Psoas muscle (tissue), 8 donors: Measurements from ENCODE around the gene UNK. TPM values are rescaled to one million over a fixed set of nuclear protein-coding genes. Genes with fewer than 3 reads are reported as not detected.

ENCODE experiments used
- ATAC-seq, 4 donors: fragments of 200-7000 bp; cut with Tn5 transposase; one replicate each; pipeline ENCODE4 v1.9.1; 2020; ENCODE audit warnings: moderate library complexity in 3 of 4, mild to moderate bottlenecking in 2 of 4
- DNase-seq, 2 donors: peaks; one replicate each; pipeline ENCODE4 v3.0.0-alpha.2; 2020
- H3K27ac ChIP-seq: fragments of 200-600 bp; one replicate; pipeline ENCODE4 v1.8.0; 2022
- H3K27me3 ChIP-seq, 3 donors: fragments of 200-600 bp in 1 of 3; one replicate each; pipeline versions ENCODE4 v1.6.1 to v1.8.0; 2013 to 2022; ENCODE audit warnings: low read length in 2 of 3, mild to moderate bottlenecking in 2 of 3, moderate library complexity in 1 of 3; ENCODE audit not compliant: insufficient read depth in 3 of 3
- H3K36me3 ChIP-seq, 2 donors: fragments of 200-600 bp in 1 of 2; one replicate each; pipeline versions ENCODE4 v1.6.1 to v1.8.0; 2013 to 2022; ENCODE audit warnings: low read depth in 1 of 2, mild to moderate bottlenecking in 1 of 2, moderate library complexity in 1 of 2; ENCODE audit not compliant: insufficient read depth in 1 of 2
- H3K4me1 ChIP-seq: fragments of 200-600 bp; one replicate; pipeline ENCODE4 v1.8.0; 2022
- H3K4me3 ChIP-seq: fragments of 200-600 bp; one replicate; pipeline ENCODE4 v1.8.0; 2022; ENCODE audit warnings: mild to moderate bottlenecking
- H3K9me3 ChIP-seq: fragments of 200-600 bp; one replicate; pipeline ENCODE4 v1.8.0; 2022
- CTCF ChIP-seq: fragments of 200-600 bp; IDR thresholded peaks from one replicate; pipeline ENCODE4 v1.8.0; 2022; ENCODE audit warnings: antibody characterized with exemption
- WGBS, 3 donors: extraction: QIAGEN DNeasy Blood & Tissue Kit; methylation state at CpG; one replicate each; pipeline versions ENCODE4 v1.1.6 to v1.1.7; 2013; 5-methylcytosine and 5-hydroxymethylcytosine counted together
- intact Hi-C, 2 donors: fragments of 100-400 bp; cut with DNase I; formaldehyde crosslinking; loops; one replicate each; pipeline versions ENCODE4 v1.11.0 to v1.14.2; 2022
- polyA plus RNA-seq, 3 donors: library from polyadenylated mRNA; stranded (reverse); fragments of 200-250 nt; gene quantifications; one replicate each; pipeline ENCODE4 v1.2.3, GENCODE V29; 2013
- total RNA-seq, 4 donors: library from RNA; stranded (reverse); fragmentation: NEBNext Ultra II Directional in 2 of 4; extraction: Animal tissue kit (Norgen Biotek cat#: 25700) in 2 of 4; gene quantifications; one replicate each; pipeline versions ENCODE4 v1.2.1 to v1.2.4, GENCODE V29; 2021 to 2023
- donor health status: healthy with polysubstance abuse.
- donor health status: DM: no; HTN: no; CAD: no; lungs with moderate emphysema.
- donor health status: Bipolar disorder and iron deficiency.
- donor health status: healthy.
- donor health status: DM: yes; HTN: yes; CAD: no.
- donor health status: DM: no; HTN: no; CAD: no.
- donor health status: DM: no; HTN: no; CAD: no.
- donor health status: DM: yes; HTN: yes; CAD: no.

Gene UNK
- total and polyA plus RNA-seq, 7 donors: 6.9 to 13.7 (median 8.2) TPM

GRCh38 chr17:75824050-75824552 lies 39.5 kb downstream of the UNK start:
- WGBS, 3 donors: 81 to 88% (median 81%) methylated on average over 13 of the region's 13 CpGs
- H3K36me3 ChIP-seq: peaks cover 3 to 66% of the 10 kb centered on the region in 2 donors
- DNase-seq (no peak), ATAC-seq (no peak)
- no peaks in the 10 kb centered on the region for H3K27me3 ChIP-seq
- intact Hi-C loops: no loop called here
- H3K4me3 ChIP-seq: no peak overlapping the region
- peaks cover 9% of the 10 kb centered on the region for H3K4me1 ChIP-seq
- TF ChIP-seq CTCF: no peak
- H3K27ac ChIP-seq: no peak overlapping the region
- no peaks in the 10 kb centered on the region for H3K9me3 ChIP-seq

GRCh38 chr17:75824666-75825065 lies 40.1 kb downstream of the UNK start:
- WGBS, 3 donors: 48 to 59% (median 52%) methylated on average over 2 of the region's 2 CpGs
- ATAC-seq: no peak
- Histone ChIP-seq H3K36me3 (peaks cover 3 to 62% of the 10 kb centered on the region in 2 donors), H3K4me1 (peaks cover 9% of the 10 kb centered on the region), H3K4me3 (no peak overlapping the region), H3K27me3 (no peaks in the 10 kb centered on the region), H3K27ac (peak overlapping the region; percentile 10), H3K9me3 (no peaks in the 10 kb centered on the region)
- no peak for DNase-seq
- intact Hi-C loops: loop anchor here (5.0 kb wide), 1 partner anchor 37 kb away; no protein-coding TSS in a partner anchor
- TF ChIP-seq CTCF: no peak

GRCh38 chr17:75825149-75825552 lies 40.5 kb downstream of the UNK start:
- H3K9me3 ChIP-seq: no peaks in the 10 kb centered on the region
- H3K4me3 ChIP-seq: no peak overlapping the region
- no peak for DNase-seq
- no peak for TF ChIP-seq CTCF
- no peaks in the 10 kb centered on the region for H3K27me3 ChIP-seq
- H3K27ac ChIP-seq: peak overlapping the region; percentile 10
- no peak for ATAC-seq
- peaks cover 9% of the 10 kb centered on the region for H3K4me1 ChIP-seq
- intact Hi-C loops: loop anchor here (5.0 kb wide), 1 partner anchor 38 kb away; no protein-coding TSS in a partner anchor
- WGBS, 3 donors: 76 to 85% (median 85%) methylated on average over 11 to 13 of the region's 13 CpGs
- H3K36me3 ChIP-seq: peaks cover 3 to 62% of the 10 kb centered on the region in 2 donors

GRCh38 chr17:75825748-75826370 lies 41.3 kb downstream of the UNK start:
- 90 to 93% (median 92%) methylated on average over 11 to 12 of the region's 12 CpGs for WGBS, 3 donors
- TF ChIP-seq CTCF: no peak
- Histone ChIP-seq H3K27ac (no peak overlapping the region), H3K4me3 (no peak overlapping the region), H3K36me3 (peaks cover 0 to 58% of the 10 kb centered on the region in 2 donors), H3K4me1 (peaks cover 9% of the 10 kb centered on the region), H3K9me3 (no peaks in the 10 kb centered on the region), H3K27me3 (no peaks in the 10 kb centered on the region)
- no peak for DNase-seq
- ATAC-seq: no peak
- intact Hi-C loops: loop anchor here (5.0 kb wide), 1 partner anchor 39 kb away; no protein-coding TSS in a partner anchor
